Kidney capillary endothelial cell (primary cell): Measurements from ENCODE around the gene BTBD17.
A peak's percentile ranks its signal among the peaks of the same experiment; 100 is the strongest.

Source experiments
- DNase-seq: peaks from one replicate; pipeline ENCODE4 v3.0.0-alpha.2; 2018; ENCODE audit warnings: low spot score

The BTBD17 gene

DNA sequence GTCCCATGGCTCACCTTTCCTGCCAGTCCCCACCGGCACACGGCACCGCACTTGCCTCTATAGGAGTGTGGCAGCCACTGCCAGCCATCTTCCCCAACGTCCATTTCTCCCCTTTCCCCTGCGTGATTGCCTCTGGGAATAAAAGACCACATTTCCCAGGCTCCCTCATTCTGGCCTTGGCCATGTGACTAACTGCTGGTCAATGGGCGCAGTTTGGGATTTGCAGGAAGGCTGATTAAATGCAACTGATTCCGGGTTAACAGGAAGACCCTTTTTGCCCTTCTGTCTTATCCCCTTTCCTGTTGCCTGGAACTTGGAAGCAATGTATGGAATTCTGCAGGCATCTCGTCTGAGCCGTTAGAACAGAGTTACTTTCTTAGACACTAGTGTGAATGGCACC lies 3.0 kb downstream of the BTBD17 start:
- DNase-seq, result no peak

DNA sequence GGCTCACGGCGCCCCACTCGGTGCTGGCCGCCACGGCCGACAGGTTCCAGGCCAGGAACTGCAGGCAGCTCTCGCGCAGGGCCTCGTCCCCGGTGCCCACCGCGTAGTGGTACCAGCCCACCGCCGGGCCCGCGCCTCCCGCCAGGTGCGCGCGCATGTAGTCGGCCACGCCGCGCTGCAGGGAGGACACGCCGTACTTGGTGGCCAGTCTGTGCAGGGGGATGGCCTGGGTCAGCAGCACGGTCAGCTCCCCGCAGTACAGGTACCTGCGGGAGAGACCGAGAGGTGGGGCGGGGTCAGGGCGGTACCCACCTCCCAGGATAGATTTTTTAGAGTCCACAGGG lies 4.2 kb downstream of the BTBD17 start:
- DNase-seq, result no peak

DNA sequence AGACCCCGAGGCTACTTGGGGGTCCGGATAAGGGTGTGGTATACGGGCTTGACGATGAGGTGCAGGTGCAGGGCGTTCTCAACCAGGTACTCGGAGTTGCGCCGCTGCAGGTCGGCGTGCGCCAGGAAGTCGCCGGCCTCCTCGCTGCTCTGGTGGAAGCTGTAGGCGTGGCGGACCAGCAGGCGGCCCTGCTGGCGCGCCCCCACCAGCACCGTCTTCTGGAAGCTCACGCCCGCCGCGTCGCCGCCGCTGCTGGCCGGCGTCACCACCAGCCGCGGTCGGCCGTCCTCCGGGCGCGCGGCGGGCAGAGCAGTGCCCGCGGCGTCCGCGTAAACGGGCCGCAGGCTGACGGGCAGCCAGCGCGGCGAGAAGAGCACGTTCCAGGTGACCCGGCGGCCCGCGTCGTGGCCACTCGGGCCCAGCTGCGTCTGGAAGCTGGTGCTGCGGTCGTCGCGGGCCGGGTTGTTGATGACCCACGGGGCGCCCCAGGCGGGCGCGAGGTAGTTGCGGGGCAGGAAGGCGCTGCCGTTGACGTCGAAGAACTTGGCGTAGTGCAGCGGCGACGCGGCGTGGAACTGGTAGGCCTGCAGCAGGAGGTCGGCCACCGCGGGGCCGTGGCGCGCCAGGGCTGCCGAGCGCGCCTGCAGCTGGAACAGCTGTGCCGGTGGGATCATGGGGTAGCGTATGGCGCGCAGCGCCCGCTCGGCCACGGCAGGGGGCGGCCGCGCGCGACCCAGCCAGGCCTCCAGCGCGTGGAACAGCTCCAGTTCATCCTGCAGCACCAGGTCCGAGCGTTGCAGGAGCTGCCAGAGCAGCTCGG lies 4.8 kb downstream of the BTBD17 start:
- peak; percentile 48 for DNase-seq

DNA sequence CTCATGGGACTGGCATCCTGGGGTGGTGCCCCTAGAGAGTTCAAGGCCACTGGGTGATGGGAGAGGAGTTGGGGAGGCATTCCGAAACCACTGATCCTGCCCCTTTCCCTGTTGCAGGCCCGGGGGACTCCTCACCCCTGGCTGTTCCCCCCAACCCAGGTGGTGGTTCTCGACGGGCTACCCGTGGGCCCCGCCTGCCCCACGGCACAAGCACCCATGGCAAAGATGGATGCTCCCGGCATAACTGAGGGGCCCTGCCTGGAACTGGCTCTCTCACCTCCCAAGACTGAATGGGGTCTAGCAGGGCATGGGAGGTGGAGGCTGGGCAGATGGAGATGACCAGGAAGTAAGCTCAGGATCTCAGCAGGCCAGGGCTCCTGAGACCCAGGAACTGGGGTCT lies 6.6 kb downstream of the BTBD17 start:
- no peak for DNase-seq

DNA sequence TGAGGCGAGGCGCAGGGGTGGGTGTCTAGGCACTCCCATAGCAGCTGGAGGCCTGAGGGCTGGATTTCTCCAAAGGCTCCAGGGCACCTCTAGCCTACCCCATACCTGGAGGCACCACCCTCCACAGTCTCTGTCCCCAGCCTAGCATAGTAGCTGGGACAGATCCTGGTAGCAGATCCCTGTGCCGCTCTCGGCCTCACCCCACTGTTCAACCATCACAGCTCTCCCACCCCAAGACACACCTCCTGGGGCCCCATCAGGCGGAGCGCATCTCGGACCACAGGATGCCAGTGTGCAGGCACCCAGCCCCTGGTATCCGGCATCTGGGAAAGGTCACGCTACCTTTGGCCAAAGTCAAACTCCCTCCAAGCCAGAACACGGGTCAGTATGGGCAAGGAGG lies 7.1 kb downstream of the BTBD17 start:
- DNase-seq, result no peak

DNA sequence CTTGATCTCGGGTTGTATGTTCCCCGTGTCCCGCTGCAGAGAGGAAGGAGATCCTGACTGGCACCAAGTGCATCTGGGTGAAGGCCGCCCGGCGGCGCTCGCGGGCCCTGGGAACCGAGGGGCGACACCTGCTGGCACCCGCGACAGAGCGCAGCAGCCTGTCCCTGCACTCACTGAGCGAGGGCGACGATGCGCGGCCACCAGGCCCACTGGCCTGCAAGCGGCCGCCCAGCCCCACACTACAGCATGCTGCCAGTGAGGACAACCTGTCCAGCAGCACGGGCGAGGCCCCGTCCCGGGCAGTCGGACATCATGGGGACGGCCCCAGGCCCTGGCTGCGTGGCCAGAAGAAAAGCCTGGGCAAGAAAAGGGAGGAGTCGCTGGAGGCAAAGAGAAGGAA lies 7.5 kb downstream of the BTBD17 start:
- DNase-seq, result peak; percentile 65

DNA sequence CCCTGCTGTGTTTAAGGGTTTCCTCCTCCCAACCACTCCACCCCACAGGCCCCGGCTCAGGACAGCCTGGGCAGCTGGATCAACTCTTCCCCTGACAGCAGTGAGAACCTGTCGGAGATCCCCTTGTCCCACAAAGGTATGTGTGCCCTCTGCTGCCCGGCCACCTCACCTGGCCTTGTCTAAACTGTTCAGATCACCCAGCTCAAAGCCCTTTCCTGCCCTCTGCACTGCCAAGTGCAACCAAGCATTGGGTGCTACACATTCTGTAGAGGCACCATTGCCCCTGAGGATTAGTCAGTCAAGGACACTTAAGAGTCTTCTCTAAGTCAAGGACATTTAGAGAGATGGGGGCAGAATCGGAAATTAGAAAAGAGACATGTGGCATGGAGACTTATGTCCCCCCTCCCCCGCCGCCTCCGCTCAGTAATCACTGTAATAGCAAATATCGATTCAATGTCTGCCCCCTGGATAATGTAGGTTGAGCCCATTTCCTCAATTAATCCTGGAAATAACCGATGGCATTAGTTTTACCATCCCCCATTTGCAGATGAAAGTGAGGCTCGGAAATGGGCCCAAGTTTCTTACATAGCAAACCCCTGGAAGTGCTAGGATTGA lies 8.1 kb downstream of the BTBD17 start:
- no peak for DNase-seq

DNA sequence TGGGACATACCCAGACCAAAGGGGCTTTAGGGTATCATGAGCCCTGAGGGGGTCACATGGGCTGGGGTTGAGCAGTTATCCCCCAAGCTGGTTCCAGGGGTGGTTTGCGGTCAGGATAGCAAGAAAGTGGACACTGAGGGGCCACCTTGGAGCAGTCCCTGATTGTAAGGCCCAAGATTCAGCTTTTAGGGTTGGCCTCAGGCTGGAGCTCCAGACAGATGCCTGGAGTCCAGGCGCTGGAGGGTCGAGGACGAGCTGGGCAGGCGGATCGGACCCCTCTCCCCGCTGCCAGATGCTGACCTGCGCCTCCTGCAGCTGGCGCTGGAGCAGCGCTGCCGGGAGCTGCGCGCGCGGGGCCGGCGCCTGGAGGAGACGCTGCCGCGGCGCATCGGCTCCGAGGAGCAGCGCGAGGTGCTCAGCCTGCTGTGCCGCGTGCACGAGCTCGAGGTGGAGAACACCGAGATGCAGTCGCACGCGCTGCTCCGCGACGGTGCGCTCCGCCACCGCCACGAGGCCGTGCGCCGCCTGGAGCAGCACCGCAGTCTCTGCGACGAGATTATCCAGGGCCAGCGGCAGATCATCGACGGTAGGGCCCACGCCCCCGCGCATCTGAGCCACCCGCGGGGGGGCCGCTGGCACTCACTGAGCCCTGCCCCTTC lies 10.0 kb downstream of the BTBD17 start:
- peak; percentile 35 for DNase-seq

DNA sequence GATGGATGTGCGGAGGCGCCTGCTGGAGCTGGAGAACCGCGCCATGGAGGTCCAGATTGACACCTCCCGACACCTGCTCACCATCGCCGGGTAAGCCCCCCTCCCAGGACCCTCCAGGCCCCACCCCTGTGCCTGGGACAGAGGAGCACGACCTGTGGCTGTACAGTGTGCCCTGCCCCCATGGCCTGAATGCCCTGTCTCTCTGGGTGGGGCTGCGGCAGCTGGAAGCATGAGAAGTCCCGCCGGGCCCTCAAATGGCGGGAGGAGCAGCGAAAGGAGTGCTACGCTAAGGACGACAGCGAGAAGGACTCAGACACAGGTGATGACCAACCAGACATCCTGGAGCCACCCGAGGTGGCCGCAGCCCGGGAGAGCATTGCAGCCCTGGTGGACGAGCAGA lies 11.2 kb downstream of the BTBD17 start:
- DNase-seq, result no peak

DNA sequence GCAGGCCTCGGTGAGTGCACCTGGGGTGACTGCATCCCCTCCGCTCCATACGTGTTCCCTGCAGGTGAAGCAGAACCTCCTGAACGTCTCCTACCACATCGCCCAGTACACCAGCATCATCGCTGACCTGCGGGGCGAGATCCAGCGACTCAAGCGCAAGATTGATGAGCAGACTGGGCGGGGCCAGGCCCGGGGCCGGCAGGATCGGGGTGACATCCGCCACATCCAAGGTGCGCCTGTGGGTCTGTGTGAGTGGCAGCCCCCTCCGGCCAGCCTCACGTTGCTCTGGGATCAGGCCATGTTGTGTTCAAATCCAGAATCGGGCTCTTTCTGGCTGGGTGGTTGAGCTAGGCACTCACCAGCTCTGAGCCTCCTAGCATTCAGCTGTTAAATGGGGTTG lies 12.5 kb downstream of the BTBD17 start:
- no peak for DNase-seq

DNA sequence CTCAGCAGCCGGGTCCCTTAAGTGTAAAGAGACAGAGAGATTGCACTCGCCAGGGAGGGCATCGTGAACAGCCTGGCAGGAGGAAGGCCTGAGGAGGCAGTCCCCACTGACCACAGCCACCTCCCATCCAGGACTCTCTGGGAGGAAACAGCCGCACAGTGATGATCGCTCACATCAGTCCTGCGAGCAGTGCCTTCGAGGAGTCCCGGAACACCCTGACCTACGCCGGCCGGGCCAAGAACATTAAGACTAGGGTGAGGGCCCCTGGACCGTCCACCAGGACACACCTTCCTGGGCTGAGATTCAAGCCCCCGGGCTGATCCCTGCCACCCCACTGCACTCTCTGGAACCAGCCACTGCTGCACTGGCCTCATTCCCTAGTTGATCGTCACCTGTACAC lies 14.0 kb downstream of the BTBD17 start:
- DNase-seq, result no peak

DNA sequence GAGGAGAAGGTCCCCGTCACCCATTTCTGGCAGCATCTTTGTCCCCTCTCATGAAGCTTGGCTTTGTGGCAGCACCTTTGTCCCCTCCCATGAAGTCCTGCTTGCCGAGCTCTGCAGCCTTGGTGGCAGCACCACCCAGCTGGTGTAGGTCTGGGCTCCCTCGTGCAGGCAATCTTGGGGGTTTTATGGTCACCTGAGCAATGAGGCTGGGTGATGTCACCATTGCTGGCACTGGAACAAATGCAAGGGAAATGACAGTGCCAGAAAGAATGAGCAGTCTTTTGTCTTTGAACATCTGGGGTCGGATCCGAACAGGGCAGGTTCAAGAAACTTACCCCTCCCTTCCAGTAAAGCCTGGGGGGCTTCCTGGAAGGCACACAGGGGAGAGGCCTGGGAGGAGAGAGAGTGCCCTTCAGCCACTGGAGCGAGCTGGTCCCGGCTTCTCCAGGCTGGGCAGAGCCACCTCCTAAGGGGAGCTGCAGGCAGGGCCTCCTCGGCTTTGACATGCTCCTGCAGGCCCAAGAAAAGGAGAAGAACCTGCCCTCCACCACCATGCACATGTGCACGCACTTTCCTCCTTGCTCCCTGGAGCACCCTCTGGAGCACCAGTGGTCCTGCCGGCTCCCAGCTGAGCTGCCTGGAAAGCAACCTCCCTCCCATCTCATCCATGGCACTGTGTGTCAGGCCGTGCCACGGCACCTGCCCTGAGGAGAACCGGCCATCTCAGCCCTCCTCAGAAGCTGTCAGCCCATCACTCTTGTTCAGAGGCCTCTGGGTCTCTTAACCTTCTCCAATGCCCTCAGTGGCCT lies 16.0 kb downstream of the BTBD17 start:
- peak; percentile 89 for DNase-seq

DNA sequence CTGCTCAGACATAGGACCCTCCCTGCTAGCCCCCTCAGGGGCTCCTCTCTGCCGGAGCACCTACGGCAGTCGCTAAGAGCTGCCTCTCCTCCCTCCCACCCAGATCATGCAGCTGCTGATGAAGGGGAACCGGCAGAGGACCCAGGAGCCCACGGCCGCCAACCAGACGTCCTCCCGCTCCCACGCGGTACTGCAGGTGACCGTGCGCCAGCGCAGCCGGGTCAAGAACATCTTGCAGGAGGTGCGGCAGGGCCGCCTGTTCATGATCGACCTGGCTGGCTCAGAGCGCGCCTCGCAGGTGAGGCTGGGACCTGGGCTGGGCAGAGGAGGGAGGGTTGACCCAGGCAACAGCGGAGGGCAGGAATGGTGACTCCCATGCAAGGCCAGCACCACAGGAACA lies 17.0 kb downstream of the BTBD17 start:
- no peak for DNase-seq

DNA sequence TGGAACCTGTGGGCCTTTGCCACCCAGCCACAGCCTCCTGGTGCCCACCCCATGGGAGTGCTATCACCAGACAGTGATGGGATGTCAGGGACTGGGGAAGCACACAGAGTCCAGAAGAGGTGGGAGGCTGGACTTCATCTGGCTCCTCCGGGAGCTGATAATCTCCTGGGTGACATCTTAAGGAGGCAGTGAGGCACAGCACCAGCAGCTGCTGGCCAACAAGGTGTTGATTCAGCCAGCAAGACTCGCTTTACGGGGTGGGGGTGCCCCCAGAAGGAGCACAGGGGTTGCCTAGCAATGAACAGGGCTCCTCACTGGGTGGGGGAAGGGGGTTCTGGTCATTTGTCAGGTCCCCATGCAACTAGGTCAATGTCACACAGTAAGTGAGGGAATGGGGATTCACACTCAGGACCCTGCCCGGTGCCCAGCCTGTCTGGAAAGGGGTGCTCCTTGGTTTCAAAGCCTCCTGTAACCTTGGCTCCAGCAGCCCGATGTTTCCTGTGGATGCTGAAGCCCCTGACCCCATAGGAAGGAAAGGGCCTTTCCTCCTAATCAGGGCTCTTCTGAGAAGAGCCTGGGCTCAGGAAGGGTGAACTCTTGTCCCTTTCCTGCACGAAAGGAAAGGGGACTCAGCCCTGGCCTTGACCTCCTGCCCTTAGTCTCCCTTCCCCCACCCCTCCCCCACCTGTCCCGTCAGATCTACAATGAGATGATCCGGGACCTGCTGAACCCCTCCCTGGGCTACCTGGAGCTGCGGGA lies 18.0 kb downstream of the BTBD17 start:
- DNase-seq, result peak; percentile 38

DNA sequence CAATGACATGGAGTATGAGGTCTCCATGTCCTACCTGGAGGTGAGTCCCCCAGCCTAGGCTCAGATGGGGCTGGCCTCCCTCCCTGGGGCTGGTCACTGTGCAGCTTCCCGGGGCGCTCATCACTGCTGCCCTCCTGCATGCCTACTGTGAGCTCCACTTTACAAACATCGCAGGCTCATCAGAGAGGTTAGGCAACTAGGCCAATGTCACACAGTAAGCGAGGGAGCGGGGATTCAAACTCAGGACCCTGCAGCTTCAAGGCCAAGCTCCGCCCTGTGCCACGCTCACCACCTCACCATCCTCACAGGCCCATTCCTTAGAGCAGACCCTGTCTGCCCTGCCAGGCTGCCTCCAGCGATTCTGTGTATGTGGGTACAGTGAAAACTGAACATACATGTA lies 18.5 kb downstream of the BTBD17 start:
- no peak for DNase-seq

DNA sequence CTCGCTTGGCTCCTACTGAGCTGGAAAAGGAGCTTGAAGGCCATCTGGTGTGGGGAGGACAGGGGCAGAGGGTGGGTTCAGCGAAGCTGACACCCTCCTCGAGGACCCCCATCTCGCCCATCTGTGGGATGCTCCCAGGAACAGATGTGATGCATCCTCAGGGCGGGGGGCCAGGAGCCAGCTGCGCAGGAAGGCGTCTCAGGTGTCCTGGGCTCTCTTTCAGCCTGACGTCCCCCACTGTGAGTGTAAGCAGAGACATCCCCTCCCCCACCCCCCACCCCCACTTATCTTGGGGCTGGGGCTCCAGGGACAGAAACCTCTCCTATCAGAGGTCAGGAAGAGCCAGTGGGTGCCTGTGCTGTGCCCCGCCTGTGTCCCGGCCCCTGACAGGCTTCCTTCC lies 19.4 kb downstream of the BTBD17 start:
- DNase-seq, result no peak

DNA sequence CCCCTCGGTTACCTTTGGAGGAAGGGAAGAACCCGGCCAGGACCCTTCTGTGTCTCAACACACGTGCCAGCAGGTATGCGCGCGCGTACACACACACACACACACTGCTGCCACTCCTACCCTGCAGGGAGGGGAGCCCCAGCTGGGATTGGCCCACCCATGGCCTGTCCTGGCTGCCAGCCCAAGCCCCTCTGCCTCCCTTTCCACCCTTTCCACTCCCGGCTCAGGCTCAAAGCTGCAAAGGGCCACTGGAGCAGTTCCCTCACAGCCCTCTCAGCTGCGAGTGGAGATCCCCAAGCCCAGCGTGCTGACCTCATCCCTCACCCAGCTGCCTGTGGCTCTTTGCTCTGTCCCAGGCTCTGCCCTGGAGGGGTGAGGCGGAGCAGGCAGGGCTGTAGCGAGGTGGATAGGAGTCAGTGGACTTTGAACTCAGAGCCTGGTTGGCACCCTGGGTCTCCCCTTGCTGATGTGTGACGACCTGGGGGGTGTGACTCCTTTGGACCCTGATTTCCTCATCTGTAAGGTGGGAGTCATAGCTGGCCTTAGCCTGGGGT lies 21.1 kb downstream of the BTBD17 start:
- DNase-seq, result no peak

DNA sequence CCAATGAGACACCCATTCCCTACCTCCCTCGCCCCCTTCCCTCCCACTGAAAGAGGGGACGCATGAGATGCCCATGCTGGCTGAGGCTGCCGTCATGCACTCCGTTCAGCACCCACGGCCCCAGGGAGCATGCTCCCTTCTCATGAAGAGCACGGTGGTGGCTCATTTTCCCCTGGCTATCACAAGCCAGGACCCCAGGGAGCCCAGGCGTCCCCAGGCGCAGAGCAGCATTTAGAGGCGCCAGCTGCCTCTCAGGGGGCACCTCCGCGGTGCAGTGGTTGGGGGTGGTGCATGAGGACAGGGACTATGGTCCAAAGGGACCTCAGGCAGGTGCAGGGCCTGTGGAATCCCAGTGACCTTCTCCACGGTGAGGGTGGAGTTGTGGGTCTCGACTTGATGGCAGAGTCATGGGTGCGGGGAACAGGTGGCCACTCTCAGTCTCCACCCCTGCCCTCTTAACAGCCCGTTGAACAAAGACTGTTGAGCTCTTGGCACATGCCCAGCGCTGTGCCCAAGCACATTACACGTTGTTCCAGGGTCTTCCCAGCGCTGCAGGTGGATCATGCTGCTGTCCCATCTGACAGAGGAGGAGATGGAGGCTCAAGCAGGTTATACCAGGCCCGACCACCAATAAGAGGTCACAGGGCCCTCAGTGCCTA lies 22.0 kb downstream of the BTBD17 start:
- no peak for DNase-seq

DNA sequence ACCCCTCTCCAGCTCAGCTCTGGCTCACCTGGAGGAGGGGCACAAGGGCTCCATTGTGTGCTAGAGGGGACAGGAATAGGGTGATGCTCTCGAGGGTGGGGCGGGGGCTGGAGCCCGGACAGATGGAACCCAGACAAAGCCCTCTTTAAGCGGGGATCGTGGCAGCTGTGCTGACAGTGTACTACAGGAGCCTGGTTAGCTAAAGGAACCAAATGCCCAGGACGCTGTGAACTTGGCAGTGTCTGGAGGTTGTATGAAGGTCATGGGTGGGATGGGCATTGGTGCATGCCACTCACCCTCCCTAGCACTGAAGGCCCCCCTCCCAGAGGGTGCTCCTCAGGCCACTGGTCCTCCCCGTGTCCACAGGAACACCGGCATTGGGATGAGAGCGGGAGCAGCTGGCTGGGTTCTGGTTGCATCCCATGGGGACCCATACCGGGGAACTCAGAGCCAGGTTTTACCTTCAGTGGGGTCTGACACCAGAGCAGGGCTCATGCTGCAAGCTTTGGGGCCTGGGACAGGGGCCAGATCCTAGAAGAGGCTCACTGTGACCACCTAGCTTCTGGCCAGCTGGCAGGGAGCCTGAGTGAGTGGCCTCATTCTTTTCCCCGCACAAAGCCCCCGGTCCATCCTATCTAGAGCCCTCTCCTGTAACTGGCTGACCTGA lies 23.7 kb downstream of the BTBD17 start:
- DNase-seq, result no peak

DNA sequence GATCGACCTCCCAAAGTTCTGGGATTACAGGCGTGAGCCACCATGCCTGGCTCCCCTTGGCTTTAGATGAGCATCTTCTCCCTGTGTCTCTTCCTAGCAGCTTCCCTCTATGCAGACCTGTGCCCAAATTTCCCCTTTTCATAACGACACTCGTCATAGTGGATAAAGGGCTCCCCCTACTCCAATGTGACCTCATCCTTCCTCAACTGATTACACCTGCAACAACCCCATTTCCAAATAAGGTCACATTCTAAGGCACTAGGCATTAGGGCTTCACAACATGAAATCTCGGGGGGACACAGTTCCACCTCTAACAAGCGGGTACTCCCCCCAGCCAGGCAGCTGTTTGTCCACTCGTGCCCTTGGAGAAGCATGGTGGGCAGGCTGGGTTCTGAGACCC lies 25.4 kb downstream of the BTBD17 start:
- no peak for DNase-seq
